Measurements from ENCODE around the gene DUSP16. TPM values are rescaled to one million over a fixed set of nuclear protein-coding genes. Genes with fewer than 3 reads are reported as not detected.

Gene DUSP16
- total RNA-seq, 1 experiment from 2014 or later: 51.9 TPM

- peak; percentile 52 for DNase-seq (ENCODE audit: low spot score)
- H3K4me1 Mint-ChIP-seq: peaks cover 76% of the 10 kb centered on the region
- H3K9me3 Mint-ChIP-seq: no peaks in the 10 kb centered on the region
- no peaks in the 10 kb centered on the region for H3K27me3 Mint-ChIP-seq (ENCODE audit: low read depth)
- POLR2A ChIA-PET: no interaction called here
- CTCF ChIA-PET: interaction anchor here (0.6 to 1.9 kb wide), 32 partner anchors 9 to 471 kb away, joined by 3 to 16 read pairs (median 4); partner anchors contain the start of genes BORCS5, DUSP16 and MANSC1
- H3K36me3 Mint-ChIP-seq: peaks cover 4% of the 10 kb centered on the region; the same call in 1 of the 2 replicates
- no peak for TF ChIP-seq MXD4 (CRISPR knock-in tag; IDR thresholded peaks at IDR 0.05; ENCODE audit: borderline replicate concordance)
- TF ChIP-seq E2F5 (CRISPR knock-in tag; IDR thresholded peaks at IDR 0.05): no peak
- no peak for TF ChIP-seq ZNF425 (CRISPR knock-in tag; conservative IDR thresholded peaks at IDR 0.05)
- TF ChIP-seq GTF2I (CRISPR knock-in tag; conservative IDR thresholded peaks at IDR 0.05): no peak
- no peak for TF ChIP-seq OVOL2 (CRISPR knock-in tag; IDR thresholded peaks at IDR 0.05; ENCODE audit: borderline replicate concordance)
- TF ChIP-seq MYBL2 (CRISPR knock-in tag; IDR thresholded peaks at IDR 0.05): no peak
- TF ChIP-seq SMAD3 (CRISPR knock-in tag; IDR thresholded peaks at IDR 0.05; ENCODE audit: borderline replicate concordance): no peak
- TF ChIP-seq ERG (CRISPR knock-in tag; IDR thresholded peaks at IDR 0.05): no peak
- no peak for TF ChIP-seq E2F1 (CRISPR knock-in tag; IDR thresholded peaks at IDR 0.05)
- TF ChIP-seq PRDM15 (CRISPR knock-in tag; IDR thresholded peaks at IDR 0.05): no peak
- no peak for TF ChIP-seq SP1 (CRISPR knock-in tag; conservative IDR thresholded peaks at IDR 0.05)
- TF ChIP-seq PRRX2 (CRISPR knock-in tag; IDR thresholded peaks at IDR 0.05): no peak
- TF ChIP-seq IRF2 (CRISPR knock-in tag; IDR thresholded peaks at IDR 0.05; ENCODE audit: borderline replicate concordance, low read depth): no peak
- no peak for TF ChIP-seq GRHL2 (CRISPR knock-in tag; IDR thresholded peaks at IDR 0.05; ENCODE audit: insufficient replicate concordance, severe bottlenecking)
- TF ChIP-seq MAX (CRISPR knock-in tag; IDR thresholded peaks at IDR 0.05): no peak
- no peak for TF ChIP-seq CREB1 (CRISPR knock-in tag; IDR thresholded peaks at IDR 0.05)
- no peak for TF ChIP-seq CBFB (CRISPR knock-in tag; IDR thresholded peaks at IDR 0.05; ENCODE audit: low read depth)
- no peak for TF ChIP-seq HMGXB4 (CRISPR knock-in tag; IDR thresholded peaks at IDR 0.05)
- no peak for TF ChIP-seq SOX15 (CRISPR knock-in tag; IDR thresholded peaks at IDR 0.05)
- TF ChIP-seq RELA (CRISPR knock-in tag; IDR thresholded peaks at IDR 0.05; ENCODE audit: borderline replicate concordance): no peak
- H3K27ac Mint-ChIP-seq: peak overlapping the region; percentile 90; the same call in 1 of the 2 replicates
- peak; percentile 75 for ATAC-seq
- no peak overlapping the region for H3K4me3 Mint-ChIP-seq
Observed at GRCh38 chr12:12503384-12504078, 59.1 kb downstream of the DUSP16 start.

All from WTC11 (cell line).